IgD-negative memory B cell (primary cell): Measurements from ENCODE around the gene CACNG7. TPM values are rescaled to one million over a fixed set of nuclear protein-coding genes. Genes with fewer than 3 reads are reported as not detected.
"Not testable (repeated sequence)": the region's sequence is repeated elsewhere in the genome, so short reads cannot be mapped to it uniquely, and the experiment has no call there.

Experiments
- H3K27ac Mint-ChIP-seq, 3 donors: one replicate each; pipeline ENCODE4 v1.8.0; 2020 to 2022; ENCODE audit warnings: mild to moderate bottlenecking in 3 of 3, mixed read lengths in 3 of 3, moderate library complexity in 1 of 3
- H3K27me3 Mint-ChIP-seq: one replicate; pipeline ENCODE4 v1.8.0; 2021; ENCODE audit warnings: mixed read lengths
- H3K36me3 Mint-ChIP-seq: one replicate; pipeline ENCODE4 v1.8.0; 2020; ENCODE audit warnings: mild to moderate bottlenecking, mixed read lengths
- H3K4me1 Mint-ChIP-seq, 3 donors: one replicate each; pipeline ENCODE4 v1.8.0; 2020 to 2022; ENCODE audit warnings: mixed read lengths in 3 of 3, mild to moderate bottlenecking in 1 of 3
- H3K4me3 Mint-ChIP-seq, 4 donors: one replicate each; pipeline ENCODE4 v1.8.0; 2020 to 2022; ENCODE audit warnings: mild to moderate bottlenecking in 4 of 4, mixed read lengths in 4 of 4, moderate library complexity in 3 of 4
- H3K9me3 Mint-ChIP-seq, 3 donors: one replicate each; pipeline ENCODE4 v1.8.0; 2020 to 2021; ENCODE audit warnings: mixed read lengths in 3 of 3, mild to moderate bottlenecking in 1 of 3
- polyA plus RNA-seq: library from polyadenylated mRNA; unstranded; fragments of 300-500 nt; fragmentation: Illumina TruSeq; gene quantifications from one replicate; pipeline ENCODE4 v1.2.3, GENCODE V29; 2021

CACNG7 gene
- polyA plus RNA-seq, 1 donor from 2014 or later, result not detected

- H3K4me1 Mint-ChIP-seq, result no peaks in the 10 kb centered on the region
- H3K4me3 Mint-ChIP-seq, result no peak overlapping the region
- no peak overlapping the region for H3K27ac Mint-ChIP-seq
- H3K36me3 Mint-ChIP-seq, result peaks cover 3% of the 10 kb centered on the region
- H3K27me3 Mint-ChIP-seq, result peaks cover 16% of the 10 kb centered on the region
- peaks cover 0 to 8% (median 7%) of the 10 kb centered on the region in 3 donors for H3K9me3 Mint-ChIP-seq
Measured at GRCh38 chr19:53944933-53945332, 35.9 kb downstream of the CACNG7 start.

- peak overlapping the region in 1 of 4 donors; percentile 20 for H3K4me3 Mint-ChIP-seq
- H3K27me3 Mint-ChIP-seq, result peaks cover 12% of the 10 kb centered on the region
- peaks cover 1% of the 10 kb centered on the region for H3K36me3 Mint-ChIP-seq
- no peaks in the 10 kb centered on the region for H3K4me1 Mint-ChIP-seq
- peaks cover 0 to 7% (median 4%) of the 10 kb centered on the region in 3 donors for H3K9me3 Mint-ChIP-seq
- no peak overlapping the region for H3K27ac Mint-ChIP-seq
Measured at GRCh38 chr19:53945441-53945840, 36.4 kb downstream of the CACNG7 start.

- Mint-ChIP-seq H3K4me3 (no peak overlapping the region), H3K27me3 (peaks cover 12% of the 10 kb centered on the region), H3K4me1 (no peaks in the 10 kb centered on the region), H3K9me3 (peaks cover 0 to 7% (median 2%) of the 10 kb centered on the region in 3 donors), H3K27ac (no peak overlapping the region), H3K36me3 (peaks cover 1% of the 10 kb centered on the region)
Measured at GRCh38 chr19:53945998-53946397, 36.9 kb downstream of the CACNG7 start.

GRCh38 chr19:53947624-53948023 lies 38.5 kb downstream of the CACNG7 start:
- Mint-ChIP-seq H3K27me3 (peaks cover 8% of the 10 kb centered on the region), H3K36me3 (peaks cover 1% of the 10 kb centered on the region), H3K27ac (no peak overlapping the region), H3K4me3 (no peak overlapping the region), H3K9me3 (peaks cover 0 to 11% (median 5%) of the 10 kb centered on the region in 3 donors), H3K4me1 (no peaks in the 10 kb centered on the region)

GRCh38 chr19:53948611-53949010 lies 39.5 kb downstream of the CACNG7 start:
- peaks cover 0 to 11% (median 8%) of the 10 kb centered on the region in 3 donors for H3K9me3 Mint-ChIP-seq
- H3K4me1 Mint-ChIP-seq, H3K4me3 Mint-ChIP-seq, H3K27ac Mint-ChIP-seq, H3K27me3 Mint-ChIP-seq, H3K36me3 Mint-ChIP-seq: not testable (repeated sequence)

- Mint-ChIP-seq H3K36me3 (no peaks in the 10 kb centered on the region), H3K4me3 (no peak overlapping the region), H3K9me3 (peaks cover 3 to 8% (median 3%) of the 10 kb centered on the region in 3 donors), H3K27me3 (peaks cover 10% of the 10 kb centered on the region), H3K27ac (peak overlapping the region in 1 of 3 donors; percentile 2), H3K4me1 (no peaks in the 10 kb centered on the region)
Measured at GRCh38 chr19:53951436-53951835, 42.4 kb downstream of the CACNG7 start.

- no peaks in the 10 kb centered on the region for H3K36me3 Mint-ChIP-seq
- no peaks in the 10 kb centered on the region for H3K4me1 Mint-ChIP-seq
- peaks cover 3 to 8% (median 3%) of the 10 kb centered on the region in 3 donors for H3K9me3 Mint-ChIP-seq
- H3K4me3 Mint-ChIP-seq, result peak overlapping the region in 1 of 4 donors; percentile 8
- peaks cover 13% of the 10 kb centered on the region for H3K27me3 Mint-ChIP-seq
- peak overlapping the region in 1 of 3 donors; percentile 2 for H3K27ac Mint-ChIP-seq
Measured at GRCh38 chr19:53951947-53952346, 42.9 kb downstream of the CACNG7 start.

GRCh38 chr19:53953383-53953782 lies 44.3 kb downstream of the CACNG7 start:
- Mint-ChIP-seq H3K27ac (no peak overlapping the region), H3K9me3 (peaks cover 3 to 11% (median 3%) of the 10 kb centered on the region in 3 donors), H3K27me3 (peaks cover 18% of the 10 kb centered on the region), H3K4me1 (no peaks in the 10 kb centered on the region), H3K36me3 (no peaks in the 10 kb centered on the region), H3K4me3 (no peak overlapping the region)

- H3K27ac Mint-ChIP-seq, result no peak overlapping the region
- peaks cover 32% of the 10 kb centered on the region for H3K27me3 Mint-ChIP-seq
- H3K36me3 Mint-ChIP-seq, result no peaks in the 10 kb centered on the region
- no peak overlapping the region for H3K4me3 Mint-ChIP-seq
- peaks cover 0 to 6% (median 4%) of the 10 kb centered on the region in 3 donors for H3K9me3 Mint-ChIP-seq
- no peaks in the 10 kb centered on the region for H3K4me1 Mint-ChIP-seq
Measured at GRCh38 chr19:53957448-53958167, 48.5 kb downstream of the CACNG7 start.

- Mint-ChIP-seq H3K27me3 (peaks cover 33% of the 10 kb centered on the region), H3K4me1 (no peaks in the 10 kb centered on the region), H3K27ac (no peak overlapping the region), H3K36me3 (no peaks in the 10 kb centered on the region), H3K4me3 (no peak overlapping the region), H3K9me3 (peaks cover 0 to 6% (median 4%) of the 10 kb centered on the region in 3 donors)
Measured at GRCh38 chr19:53958168-53958571, 49.1 kb downstream of the CACNG7 start.

- no peak overlapping the region for H3K4me3 Mint-ChIP-seq
- no peak overlapping the region for H3K27ac Mint-ChIP-seq
- H3K9me3 Mint-ChIP-seq, result peaks cover 0 to 4% (median 3%) of the 10 kb centered on the region in 3 donors
- H3K4me1 Mint-ChIP-seq, result no peaks in the 10 kb centered on the region
- H3K36me3 Mint-ChIP-seq, result no peaks in the 10 kb centered on the region
- H3K27me3 Mint-ChIP-seq, result peaks cover 39% of the 10 kb centered on the region
Measured at GRCh38 chr19:53958823-53959757, 50.0 kb downstream of the CACNG7 start.

- Mint-ChIP-seq H3K36me3 (no peaks in the 10 kb centered on the region), H3K9me3 (peaks cover 0 to 5% (median 3%) of the 10 kb centered on the region in 3 donors), H3K27me3 (peaks cover 46% of the 10 kb centered on the region), H3K4me1 (no peaks in the 10 kb centered on the region), H3K4me3 (no peak overlapping the region), H3K27ac (no peak overlapping the region)
Measured at GRCh38 chr19:53960187-53960586, 51.1 kb downstream of the CACNG7 start.

GRCh38 chr19:53960886-53961285 lies 51.8 kb downstream of the CACNG7 start:
- H3K27me3 Mint-ChIP-seq, result peaks cover 50% of the 10 kb centered on the region
- peak overlapping the region in 1 of 4 donors; percentile 69 for H3K4me3 Mint-ChIP-seq
- no peaks in the 10 kb centered on the region for H3K4me1 Mint-ChIP-seq
- peaks cover 2% of the 10 kb centered on the region for H3K36me3 Mint-ChIP-seq
- no peak overlapping the region for H3K27ac Mint-ChIP-seq
- H3K9me3 Mint-ChIP-seq, result peaks cover 1 to 8% (median 3%) of the 10 kb centered on the region in 3 donors

GRCh38 chr19:53961523-53962356 lies 52.7 kb downstream of the CACNG7 start:
- H3K27ac Mint-ChIP-seq, result no peak overlapping the region
- peaks cover 1 to 8% (median 3%) of the 10 kb centered on the region in 3 donors for H3K9me3 Mint-ChIP-seq
- peaks cover 49% of the 10 kb centered on the region for H3K27me3 Mint-ChIP-seq
- peak overlapping the region in 1 of 4 donors; percentile 75 for H3K4me3 Mint-ChIP-seq
- no peaks in the 10 kb centered on the region for H3K4me1 Mint-ChIP-seq
- H3K36me3 Mint-ChIP-seq, result peaks cover 2% of the 10 kb centered on the region
